Chondrocyte (in vitro differentiated cells): Measurements from ENCODE around the gene CA6. TPM values are rescaled to one million over a fixed set of nuclear protein-coding genes. Genes with fewer than 3 reads are reported as not detected.

Source experiments
- DNase-seq: peaks from one replicate; pipeline ENCODE4 v3.0.0; 2021; ENCODE audit warnings: mixed read lengths, low spot score
- H3K27ac Mint-ChIP-seq: one replicate; pipeline ENCODE4 v1.8.0; 2021; ENCODE audit warnings: mild to moderate bottlenecking, moderate library complexity, mixed read lengths; ENCODE audit not compliant: unreplicated experiment
- H3K27me3 Mint-ChIP-seq: 2 replicates; pipeline ENCODE4 v1.8.0; 2021; ENCODE audit warnings: low read depth, mixed read lengths
- H3K36me3 Mint-ChIP-seq: 2 replicates; pipeline ENCODE4 v1.8.0; 2021; ENCODE audit warnings: low read depth, mixed read lengths
- H3K4me1 Mint-ChIP-seq: 2 replicates; pipeline ENCODE4 v1.8.0; 2021; ENCODE audit warnings: low read depth, mild to moderate bottlenecking, mixed read lengths
- H3K4me3 Mint-ChIP-seq: one replicate; pipeline ENCODE4 v1.8.0; 2021; ENCODE audit warnings: mild to moderate bottlenecking, moderate library complexity, mixed read lengths; ENCODE audit not compliant: unreplicated experiment
- H3K9me3 Mint-ChIP-seq: 2 replicates; pipeline ENCODE4 v1.8.0; 2021; ENCODE audit warnings: low read depth, mixed read lengths
- CTCF ChIP-seq: fragments of 200-600 bp; sonication (generic); IDR thresholded peaks from 2 replicates; pipeline ENCODE4 v1.5.0; 2021; ENCODE audit warnings: antibody characterized with exemption, mild to moderate bottlenecking, moderate library complexity
- total RNA-seq: library from RNA; stranded (reverse); gene quantifications from 3 replicates; pipeline ENCODE4 v1.2.1, GENCODE V29; 2021

Gene CA6
- total RNA-seq, 1 donor from 2014 or later: not detected

- no peak for TF ChIP-seq CTCF
- H3K27ac Mint-ChIP-seq: peak overlapping the region; percentile 90
- no peaks in the 10 kb centered on the region for H3K27me3 Mint-ChIP-seq
- no peak overlapping the region for H3K4me3 Mint-ChIP-seq
- H3K9me3 Mint-ChIP-seq: no peaks in the 10 kb centered on the region
- peaks cover 17% of the 10 kb centered on the region for H3K4me1 Mint-ChIP-seq
- H3K36me3 Mint-ChIP-seq: no peaks in the 10 kb centered on the region
- no peak for DNase-seq
These were observed 41.1 kb downstream of the CA6 start for GRCh38 chr1:8986814-8987190.

- Mint-ChIP-seq H3K27ac (no peak overlapping the region), H3K4me1 (peaks cover 17% of the 10 kb centered on the region), H3K9me3 (no peaks in the 10 kb centered on the region), H3K36me3 (no peaks in the 10 kb centered on the region), H3K27me3 (no peaks in the 10 kb centered on the region), H3K4me3 (no peak overlapping the region)
- DNase-seq: no peak
- peak; percentile 98 for TF ChIP-seq CTCF
These were observed 42.4 kb downstream of the CA6 start for GRCh38 chr1:8987881-8988617.

- Mint-ChIP-seq H3K4me1 (peaks cover 17% of the 10 kb centered on the region), H3K4me3 (no peak overlapping the region), H3K9me3 (no peaks in the 10 kb centered on the region), H3K27ac (no peak overlapping the region), H3K27me3 (no peaks in the 10 kb centered on the region), H3K36me3 (no peaks in the 10 kb centered on the region)
- no peak for TF ChIP-seq CTCF
- DNase-seq: no peak
These were observed 42.9 kb downstream of the CA6 start for GRCh38 chr1:8988618-8988967.

GRCh38 chr1:8989061-8989460, 43.4 kb downstream of the CA6 start:
- Mint-ChIP-seq H3K9me3 (no peaks in the 10 kb centered on the region), H3K36me3 (no peaks in the 10 kb centered on the region), H3K27ac (no peak overlapping the region), H3K4me1 (peaks cover 17% of the 10 kb centered on the region), H3K27me3 (no peaks in the 10 kb centered on the region), H3K4me3 (no peak overlapping the region)
- no peak for TF ChIP-seq CTCF
- DNase-seq: no peak

GRCh38 chr1:8989821-8990220, 44.2 kb downstream of the CA6 start:
- no peaks in the 10 kb centered on the region for H3K9me3 Mint-ChIP-seq
- peaks cover 17% of the 10 kb centered on the region for H3K4me1 Mint-ChIP-seq
- DNase-seq: no peak
- TF ChIP-seq CTCF: no peak
- no peak overlapping the region for H3K4me3 Mint-ChIP-seq
- H3K36me3 Mint-ChIP-seq: no peaks in the 10 kb centered on the region
- H3K27ac Mint-ChIP-seq: no peak overlapping the region
- H3K27me3 Mint-ChIP-seq: no peaks in the 10 kb centered on the region
